ENCODE measurements around the gene NDUFA12. TPM values are rescaled to one million over a fixed set of nuclear protein-coding genes. Genes with fewer than 3 reads are reported as not detected.

Gene NDUFA12
- total RNA-seq, 1 experiment from 2014 or later: 157 TPM

GRCh38 chr12:94965982-94966630 lies 37.4 kb downstream of the NDUFA12 start:
- TF ChIP-seq EZH2 (IDR thresholded peaks at IDR 0.05; ENCODE audit: borderline replicate concordance, low read depth, low read length, poor library complexity, severe bottlenecking): no peak
- TF ChIP-seq, protein P1, sequence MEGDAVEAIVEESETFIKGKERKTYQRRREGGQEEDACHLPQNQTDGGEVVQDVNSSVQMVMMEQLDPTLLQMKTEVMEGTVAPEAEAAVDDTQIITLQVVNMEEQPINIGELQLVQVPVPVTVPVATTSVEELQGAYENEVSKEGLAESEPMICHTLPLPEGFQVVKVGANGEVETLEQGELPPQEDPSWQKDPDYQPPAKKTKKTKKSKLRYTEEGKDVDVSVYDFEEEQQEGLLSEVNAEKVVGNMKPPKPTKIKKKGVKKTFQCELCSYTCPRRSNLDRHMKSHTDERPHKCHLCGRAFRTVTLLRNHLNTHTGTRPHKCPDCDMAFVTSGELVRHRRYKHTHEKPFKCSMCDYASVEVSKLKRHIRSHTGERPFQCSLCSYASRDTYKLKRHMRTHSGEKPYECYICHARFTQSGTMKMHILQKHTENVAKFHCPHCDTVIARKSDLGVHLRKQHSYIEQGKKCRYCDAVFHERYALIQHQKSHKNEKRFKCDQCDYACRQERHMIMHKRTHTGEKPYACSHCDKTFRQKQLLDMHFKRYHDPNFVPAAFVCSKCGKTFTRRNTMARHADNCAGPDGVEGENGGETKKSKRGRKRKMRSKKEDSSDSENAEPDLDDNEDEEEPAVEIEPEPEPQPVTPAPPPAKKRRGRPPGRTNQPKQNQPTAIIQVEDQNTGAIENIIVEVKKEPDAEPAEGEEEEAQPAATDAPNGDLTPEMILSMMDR (conservative IDR thresholded peaks at IDR 0.05; ENCODE audit: low read depth, low read length): no peak
- H3K4me3 ChIP-seq (ENCODE audit: low read depth, low read length, poor library complexity, severe bottlenecking): no peak overlapping the region
- DNase-seq (ENCODE audit: low spot score): no peak
- no peaks in the 10 kb centered on the region for H3K9me3 ChIP-seq (ENCODE audit: low read depth, low read length, poor library complexity, severe bottlenecking)
- no peaks in the 10 kb centered on the region for H3K4me1 ChIP-seq (ENCODE audit: insufficient read depth, low read length, poor library complexity, severe bottlenecking)
- ChIA-PET CTCF (no interaction called here), POLR2A (ENCODE audit: low non-redundant PET) (no interaction called here)
- intact Hi-C loops (cut with micrococcal nuclease; ENCODE audit: unreplicated experiment): no loop called here
- no peak overlapping the region for H3K27ac ChIP-seq (ENCODE audit: low read depth, low read length, poor library complexity, severe bottlenecking)
- no peaks in the 10 kb centered on the region for H3K27me3 ChIP-seq (replicated peaks; ENCODE audit: insufficient read depth, low read depth, low read length, poor library complexity)
- BruUV-seq (replicated peaks): no TSS peak
- H3K36me3 ChIP-seq (ENCODE audit: insufficient read depth, low read length, poor library complexity, severe bottlenecking): no peaks in the 10 kb centered on the region

- POLR2A ChIA-PET (ENCODE audit: low non-redundant PET): no interaction called here
- DNase-seq (ENCODE audit: low spot score): no peak
Measured at GRCh38 chr12:94963649-94964048, 39.8 kb downstream of the NDUFA12 start.

GRCh38 chr12:94962670-94963069 lies 40.8 kb downstream of the NDUFA12 start:
- H3K27me3 ChIP-seq (replicated peaks; ENCODE audit: insufficient read depth, low read depth, low read length, poor library complexity): no peaks in the 10 kb centered on the region
- no peaks in the 10 kb centered on the region for H3K36me3 ChIP-seq (ENCODE audit: insufficient read depth, low read length, poor library complexity, severe bottlenecking)
- TF ChIP-seq, protein P1 (conservative IDR thresholded peaks at IDR 0.05; ENCODE audit: low read depth, low read length): no peak
- TF ChIP-seq EZH2 (IDR thresholded peaks at IDR 0.05; ENCODE audit: borderline replicate concordance, low read depth, low read length, poor library complexity, severe bottlenecking): no peak
- H3K27ac ChIP-seq (ENCODE audit: low read depth, low read length, poor library complexity, severe bottlenecking): no peak overlapping the region
- POLR2A ChIA-PET (ENCODE audit: low non-redundant PET): no interaction called here
- CTCF ChIA-PET: no interaction called here
- intact Hi-C loops (cut with micrococcal nuclease; ENCODE audit: unreplicated experiment): no loop called here
- no peak overlapping the region for H3K4me3 ChIP-seq (ENCODE audit: low read depth, low read length, poor library complexity, severe bottlenecking)
- H3K9me3 ChIP-seq (ENCODE audit: low read depth, low read length, poor library complexity, severe bottlenecking): no peaks in the 10 kb centered on the region
- H3K4me1 ChIP-seq (ENCODE audit: insufficient read depth, low read length, poor library complexity, severe bottlenecking): no peaks in the 10 kb centered on the region
- DNase-seq (ENCODE audit: low spot score): no peak
- no TSS peak for BruUV-seq (replicated peaks)

More at GRCh38 chr12:94963649-94964048, 39.8 kb downstream of the NDUFA12 start:
- CTCF ChIA-PET: no interaction called here
- H3K27me3 ChIP-seq (replicated peaks; ENCODE audit: insufficient read depth, low read depth, low read length, poor library complexity): no peaks in the 10 kb centered on the region
- no peaks in the 10 kb centered on the region for H3K4me1 ChIP-seq (ENCODE audit: insufficient read depth, low read length, poor library complexity, severe bottlenecking)
- TF ChIP-seq, protein P1 (conservative IDR thresholded peaks at IDR 0.05; ENCODE audit: low read depth, low read length): no peak
- no peak for TF ChIP-seq EZH2 (IDR thresholded peaks at IDR 0.05; ENCODE audit: borderline replicate concordance, low read depth, low read length, poor library complexity, severe bottlenecking)
- no peaks in the 10 kb centered on the region for H3K9me3 ChIP-seq (ENCODE audit: low read depth, low read length, poor library complexity, severe bottlenecking)
- intact Hi-C loops (cut with micrococcal nuclease; ENCODE audit: unreplicated experiment): no loop called here
- no peak overlapping the region for H3K27ac ChIP-seq (ENCODE audit: low read depth, low read length, poor library complexity, severe bottlenecking)
- no TSS peak for BruUV-seq (replicated peaks)
- H3K36me3 ChIP-seq (ENCODE audit: insufficient read depth, low read length, poor library complexity, severe bottlenecking): no peaks in the 10 kb centered on the region
- H3K4me3 ChIP-seq (ENCODE audit: low read depth, low read length, poor library complexity, severe bottlenecking): no peak overlapping the region

All from A673 (cell line).